K562 (cell line): ENCODE measurements around the gene NKAIN1. TPM values are rescaled to one million over a fixed set of nuclear protein-coding genes. Genes with fewer than 3 reads are reported as not detected.

Experiments
- BMI1 ChIP-seq: fragments of 150-350 bp; IDR thresholded peaks from 2 replicates; pipeline ENCODE4 v1.6.1; 2014; ENCODE audit warnings: low read length
- ELF2 ChIP-seq: fragments of 250-450 bp; sonication (Bioruptor Pico); IDR thresholded peaks from 2 replicates; pipeline ENCODE4 v1.5.0; 2021; ENCODE audit warnings: mild to moderate bottlenecking
- HCFC1 ChIP-seq: IDR thresholded peaks from 2 replicates; pipeline ENCODE4 v1.6.1; 2012; ENCODE audit warnings: low read depth, low read length, improper control_type of control experiment
- IRF2 ChIP-seq: sonication (generic); formaldehyde crosslinking; IDR thresholded peaks from 2 replicates; pipeline ENCODE4 v1.8.1; 2022; ENCODE audit warnings: mild to moderate bottlenecking, missing genetic modification reagents
- NCOR1 ChIP-seq: fragments of 450-650 bp; IDR thresholded peaks from 2 replicates; pipeline ENCODE4 v1.6.1; 2016; ENCODE audit warnings: mild to moderate bottlenecking, moderate library complexity
- PPARD ChIP-seq: fragments of 250-450 bp; sonication (Bioruptor Pico); IDR thresholded peaks from 2 replicates; pipeline ENCODE4 v1.8.0; 2022; ENCODE audit warnings: inconsistent platforms, mild to moderate bottlenecking, moderate library complexity
- RNF2 ChIP-seq: sonication (generic); IDR thresholded peaks from 2 replicates; pipeline ENCODE4 v1.6.1; 2016
- SMAD2 ChIP-seq: fragments of 150-350 bp; IDR thresholded peaks from 2 replicates; pipeline ENCODE4 v1.6.1; 2014; ENCODE audit warnings: low read depth, mild to moderate bottlenecking, low read length
- SRSF7 ChIP-seq: fragments of 200-400 bp; formaldehyde crosslinking; optimal IDR thresholded peaks from 2 replicates; pipeline ENCODE3; 2017; ENCODE audit warnings: mild to moderate bottlenecking, low read depth, low read length
- STAT5B ChIP-seq: fragments of 250-450 bp; sonication (Bioruptor Pico); IDR thresholded peaks from 2 replicates; pipeline ENCODE4 v1.8.0; 2021; ENCODE audit warnings: mild to moderate bottlenecking, inconsistent platforms
- ZKSCAN8 ChIP-seq: fragments of 200-800 bp; sonication (Bioruptor generic); IDR thresholded peaks from 2 replicates; pipeline ENCODE4 v1.6.1; 2016; ENCODE audit warnings: missing genetic modification characterization, missing compliant biosample characterization
- ZNF239 ChIP-seq: fragments of 250-450 bp; sonication (Bioruptor Pico); IDR thresholded peaks from 2 replicates; pipeline ENCODE4 v1.4.0; 2020; ENCODE audit warnings: mild to moderate bottlenecking
- ZNF324 ChIP-seq: fragments of 250-450 bp; sonication (Bioruptor Pico); IDR thresholded peaks from 2 replicates; pipeline ENCODE4 v1.4.0; 2020; ENCODE audit warnings: mild to moderate bottlenecking
- polyA plus RNA-seq, 8 experiments: library from polyadenylated mRNA; depleted of rRNA in 4 of 8; stranded (reverse) in 5 of 8; unstranded in 3 of 8; fragments of >200 nt; fragmentation: Nextera tagmentation in 2 of 8; fragmentation: Illumina TruSeq in 1 of 8; extraction: Ambion mirVana in 2 of 8; extraction: Trizol in 1 of 8; gene quantifications; 2 replicates each; pipeline versions ENCODE4 v1.2.1 to v1.2.3, GENCODE V29; 2011 to 2014; ENCODE audit warnings: inconsistent platforms in 1 of 8, missing spikeins in 1 of 8
- total RNA-seq, 7 experiments: library from RNA; depleted of rRNA in 6 of 7; stranded (reverse); fragments of >200 nt in 6 of 7; fragmentation: Illumina TruSeq in 2 of 7; extraction: Trizol in 2 of 7; gene quantifications; 2 replicates each; pipeline versions ENCODE4 v1.2.1 to v1.2.3, GENCODE V29; 2011 to 2021; ENCODE audit warnings: low replicate concordance in 1 of 7
- TF ChIP-seq, protein P1 (sequence below): fragments of 250-450 bp; sonication (Bioruptor Pico); IDR thresholded peaks from 2 replicates; pipeline ENCODE4 v1.8.0; 2022; ENCODE audit warnings: moderate library complexity, mild to moderate bottlenecking, inconsistent platforms
- TF ChIP-seq, protein P2 (sequence below): fragments of 250-450 bp; sonication (Bioruptor Pico); IDR thresholded peaks from 2 replicates; pipeline ENCODE4 v1.5.0; 2021
- TF ChIP-seq, protein P3 (sequence below): fragments of 450-650 bp; IDR thresholded peaks from 2 replicates; pipeline ENCODE4 v1.6.1; 2017; ENCODE audit warnings: mild to moderate bottlenecking, moderate library complexity
- TF ChIP-seq, protein P4 (sequence below): sonication (generic); formaldehyde crosslinking; IDR thresholded peaks from 2 replicates; pipeline ENCODE4 v1.8.1; 2023; ENCODE audit warnings: mild to moderate bottlenecking, missing genetic modification reagents, moderate library complexity
- TF ChIP-seq, protein P5 (sequence below): fragments of 250-450 bp; sonication (Bioruptor Pico); IDR thresholded peaks from 2 replicates; pipeline ENCODE4 v1.4.0; 2020
- TF ChIP-seq, protein P6 (sequence below), 2 experiments: fragments of 450-650 bp in 1 of 2; sonication (generic) in 1 of 2; formaldehyde crosslinking; conservative IDR thresholded peaks; 2 replicates each; pipeline versions ENCODE4 v1.4.0 to v1.8.1; 2020 to 2022; ENCODE audit warnings: mild to moderate bottlenecking in 1 of 2, missing genetic modification reagents in 1 of 2

NKAIN1 gene
- total and polyA plus RNA-seq, 9 of the 15 experiments (the other 6 are each of a cell fraction or from before 2014, with no cell fraction given) = 0.03 to 0.22 (median 0.04) TPM; not detected in 3

DNA sequence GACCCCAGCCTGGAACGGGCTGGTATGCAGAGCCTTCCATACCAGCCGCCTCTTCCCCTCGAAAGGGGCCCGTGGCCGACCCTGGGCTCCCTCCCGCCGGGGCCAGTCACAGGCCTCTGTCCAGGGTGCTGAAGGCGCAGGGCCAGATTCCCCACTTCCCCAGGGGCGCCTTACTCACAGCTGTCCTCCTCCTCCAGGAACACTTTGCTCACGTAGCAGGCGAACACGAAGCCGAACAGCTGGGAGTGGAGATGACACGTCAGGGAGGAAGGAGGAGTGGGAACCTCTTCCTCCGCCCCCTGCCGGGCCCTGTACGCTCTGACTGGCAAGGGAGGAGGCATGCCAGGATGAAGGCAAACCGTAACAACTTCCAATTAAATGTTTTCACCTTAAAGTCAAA lies 57.3 kb downstream of the NKAIN1 start (continued):
- TF ChIP-seq ZNF239 (CRISPR knock-in tag) (no peak), IRF2 (CRISPR knock-in tag) (no peak), HCFC1 (no peak), SMAD2 (no peak), PPARD (no peak), ZKSCAN8 (CRISPR knock-in tag) (no peak), ELF2 (CRISPR knock-in tag) (no peak), ZNF324 (no peak), RNF2 (no peak), SRSF7 (no peak), NCOR1 (no peak), STAT5B (CRISPR knock-in tag) (no peak), BMI1 (no peak)
- TF ChIP-seq, protein P1, sequence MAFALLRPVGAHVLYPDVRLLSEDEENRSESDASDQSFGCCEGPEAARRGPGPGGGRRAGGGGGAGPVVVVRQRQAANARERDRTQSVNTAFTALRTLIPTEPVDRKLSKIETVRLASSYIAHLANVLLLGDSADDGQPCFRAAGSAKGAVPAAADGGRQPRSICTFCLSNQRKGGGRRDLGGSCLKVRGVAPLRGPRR (CRISPR knock-in tag) = no peak
- TF ChIP-seq, protein P2, sequence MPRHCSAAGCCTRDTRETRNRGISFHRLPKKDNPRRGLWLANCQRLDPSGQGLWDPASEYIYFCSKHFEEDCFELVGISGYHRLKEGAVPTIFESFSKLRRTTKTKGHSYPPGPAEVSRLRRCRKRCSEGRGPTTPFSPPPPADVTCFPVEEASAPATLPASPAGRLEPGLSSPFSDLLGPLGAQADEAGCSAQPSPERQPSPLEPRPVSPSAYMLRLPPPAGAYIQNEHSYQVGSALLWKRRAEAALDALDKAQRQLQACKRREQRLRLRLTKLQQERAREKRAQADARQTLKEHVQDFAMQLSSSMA (CRISPR knock-in tag) = no peak
- TF ChIP-seq, protein P3, sequence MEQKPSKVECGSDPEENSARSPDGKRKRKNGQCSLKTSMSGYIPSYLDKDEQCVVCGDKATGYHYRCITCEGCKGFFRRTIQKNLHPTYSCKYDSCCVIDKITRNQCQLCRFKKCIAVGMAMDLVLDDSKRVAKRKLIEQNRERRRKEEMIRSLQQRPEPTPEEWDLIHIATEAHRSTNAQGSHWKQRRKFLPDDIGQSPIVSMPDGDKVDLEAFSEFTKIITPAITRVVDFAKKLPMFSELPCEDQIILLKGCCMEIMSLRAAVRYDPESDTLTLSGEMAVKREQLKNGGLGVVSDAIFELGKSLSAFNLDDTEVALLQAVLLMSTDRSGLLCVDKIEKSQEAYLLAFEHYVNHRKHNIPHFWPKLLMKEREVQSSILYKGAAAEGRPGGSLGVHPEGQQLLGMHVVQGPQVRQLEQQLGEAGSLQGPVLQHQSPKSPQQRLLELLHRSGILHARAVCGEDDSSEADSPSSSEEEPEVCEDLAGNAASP = no peak
- TF ChIP-seq, protein P4, sequence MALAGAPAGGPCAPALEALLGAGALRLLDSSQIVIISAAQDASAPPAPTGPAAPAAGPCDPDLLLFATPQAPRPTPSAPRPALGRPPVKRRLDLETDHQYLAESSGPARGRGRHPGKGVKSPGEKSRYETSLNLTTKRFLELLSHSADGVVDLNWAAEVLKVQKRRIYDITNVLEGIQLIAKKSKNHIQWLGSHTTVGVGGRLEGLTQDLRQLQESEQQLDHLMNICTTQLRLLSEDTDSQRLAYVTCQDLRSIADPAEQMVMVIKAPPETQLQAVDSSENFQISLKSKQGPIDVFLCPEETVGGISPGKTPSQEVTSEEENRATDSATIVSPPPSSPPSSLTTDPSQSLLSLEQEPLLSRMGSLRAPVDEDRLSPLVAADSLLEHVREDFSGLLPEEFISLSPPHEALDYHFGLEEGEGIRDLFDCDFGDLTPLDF = peak; percentile 85
- TF ChIP-seq, protein P5, sequence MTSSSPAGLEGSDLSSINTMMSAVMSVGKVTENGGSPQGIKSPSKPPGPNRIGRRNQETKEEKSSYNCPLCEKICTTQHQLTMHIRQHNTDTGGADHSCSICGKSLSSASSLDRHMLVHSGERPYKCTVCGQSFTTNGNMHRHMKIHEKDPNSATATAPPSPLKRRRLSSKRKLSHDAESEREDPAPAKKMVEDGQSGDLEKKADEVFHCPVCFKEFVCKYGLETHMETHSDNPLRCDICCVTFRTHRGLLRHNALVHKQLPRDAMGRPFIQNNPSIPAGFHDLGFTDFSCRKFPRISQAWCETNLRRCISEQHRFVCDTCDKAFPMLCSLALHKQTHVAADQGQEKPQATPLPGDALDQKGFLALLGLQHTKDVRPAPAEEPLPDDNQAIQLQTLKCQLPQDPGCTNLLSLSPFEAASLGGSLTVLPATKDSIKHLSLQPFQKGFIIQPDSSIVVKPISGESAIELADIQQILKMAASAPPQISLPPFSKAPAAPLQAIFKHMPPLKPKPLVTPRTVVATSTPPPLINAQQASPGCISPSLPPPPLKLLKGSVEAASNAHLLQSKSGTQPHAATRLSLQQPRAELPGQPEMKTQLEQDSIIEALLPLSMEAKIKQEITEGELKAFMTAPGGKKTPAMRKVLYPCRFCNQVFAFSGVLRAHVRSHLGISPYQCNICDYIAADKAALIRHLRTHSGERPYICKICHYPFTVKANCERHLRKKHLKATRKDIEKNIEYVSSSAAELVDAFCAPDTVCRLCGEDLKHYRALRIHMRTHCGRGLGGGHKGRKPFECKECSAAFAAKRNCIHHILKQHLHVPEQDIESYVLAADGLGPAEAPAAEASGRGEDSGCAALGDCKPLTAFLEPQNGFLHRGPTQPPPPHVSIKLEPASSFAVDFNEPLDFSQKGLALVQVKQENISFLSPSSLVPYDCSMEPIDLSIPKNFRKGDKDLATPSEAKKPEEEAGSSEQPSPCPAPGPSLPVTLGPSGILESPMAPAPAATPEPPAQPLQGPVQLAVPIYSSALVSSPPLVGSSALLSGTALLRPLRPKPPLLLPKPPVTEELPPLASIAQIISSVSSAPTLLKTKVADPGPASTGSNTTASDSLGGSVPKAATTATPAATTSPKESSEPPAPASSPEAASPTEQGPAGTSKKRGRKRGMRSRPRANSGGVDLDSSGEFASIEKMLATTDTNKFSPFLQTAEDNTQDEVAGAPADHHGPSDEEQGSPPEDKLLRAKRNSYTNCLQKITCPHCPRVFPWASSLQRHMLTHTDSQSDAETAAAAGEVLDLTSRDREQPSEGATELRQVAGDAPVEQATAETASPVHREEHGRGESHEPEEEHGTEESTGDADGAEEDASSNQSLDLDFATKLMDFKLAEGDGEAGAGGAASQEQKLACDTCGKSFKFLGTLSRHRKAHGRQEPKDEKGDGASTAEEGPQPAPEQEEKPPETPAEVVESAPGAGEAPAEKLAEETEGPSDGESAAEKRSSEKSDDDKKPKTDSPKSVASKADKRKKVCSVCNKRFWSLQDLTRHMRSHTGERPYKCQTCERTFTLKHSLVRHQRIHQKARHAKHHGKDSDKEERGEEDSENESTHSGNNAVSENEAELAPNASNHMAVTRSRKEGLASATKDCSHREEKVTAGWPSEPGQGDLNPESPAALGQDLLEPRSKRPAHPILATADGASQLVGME (CRISPR knock-in tag) = no peak
- TF ChIP-seq, protein P6, sequence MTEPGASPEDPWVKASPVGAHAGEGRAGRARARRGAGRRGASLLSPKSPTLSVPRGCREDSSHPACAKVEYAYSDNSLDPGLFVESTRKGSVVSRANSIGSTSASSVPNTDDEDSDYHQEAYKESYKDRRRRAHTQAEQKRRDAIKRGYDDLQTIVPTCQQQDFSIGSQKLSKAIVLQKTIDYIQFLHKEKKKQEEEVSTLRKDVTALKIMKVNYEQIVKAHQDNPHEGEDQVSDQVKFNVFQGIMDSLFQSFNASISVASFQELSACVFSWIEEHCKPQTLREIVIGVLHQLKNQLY (CRISPR knock-in tag; conservative IDR thresholded peaks at IDR 0.05) = peak in 1 of 2 experiments; percentile 88; a peak in 1 of 4 replicates
